K562 (cell line): ENCODE results near the gene LRRTM4. TPM values are rescaled to one million over a fixed set of nuclear protein-coding genes. Genes with fewer than 3 reads are reported as not detected.

Source experiments
- ATAC-seq: fragments of 200-7000 bp; cut with Tn5 transposase; 3 replicates; pipeline ENCODE4 v1.9.1; 2020; ENCODE audit warnings: moderate library complexity
- BruUV-seq: library from RNA; stranded (reverse); fragments of 400-500 nt; replicated peaks from 2 replicates; lab custom pipeline; 2021; lab: Mats Ljungman, UMichigan
- CTCF ChIA-PET: fragments of 300-600 bp; formaldehyde crosslinking; extraction: SDS; loops from one replicate; lab custom pipeline; 2021; ENCODE audit warnings: low intra/inter-chr PET ratio; lab: Yijun Ruan, JAX
- POLR2A ChIA-PET: fragments of 300-600, 350-650 bp; sonication (Branson Sonifier 250); formaldehyde crosslinking; extraction: SDS; loops from one replicate; lab custom pipeline; 2021; ENCODE audit warnings: antibody characterized with exemption, inconsistent platforms; lab: Yijun Ruan, JAX
- DNase-seq, 4 experiments: peaks; one replicate each; pipeline versions ENCODE4 v3.0.0 to v3.0.0-alpha.2; 2011 to 2018; ENCODE audit warnings: low spot score in 3 of 4, mixed read lengths in 3 of 4; ENCODE audit errors: extremely low read depth in 1 of 4
- FAIRE-seq: peaks from 2 replicates; lab custom pipeline; 2011; peaks lifted over from hg19 to GRCh38; lab: Jason Lieb, UNC
- H2AFZ ChIP-seq: 2 replicates; pipeline ENCODE4 v1.6.0; 2011; ENCODE audit warnings: low read depth, low read length, control low read depth, inconsistent platforms
- H3K27ac ChIP-seq: fragments of 200-600 bp; 3 replicates; pipeline ENCODE4 v1.8.0; 2011; ENCODE audit warnings: low read depth, mild to moderate bottlenecking, control low read depth, inconsistent platforms, low read length, moderate library complexity, mixed read lengths; ENCODE audit errors: extremely low read depth
- H3K27me3 ChIP-seq, 2 experiments: fragments of 300-600 bp in 1 of 2; 2 replicates in 1 of 2; 3 replicates in 1 of 2; pipeline versions ENCODE4 v1.6.0 to v1.8.0; 2011; ENCODE audit warnings: inconsistent platforms in 2 of 2, low read length in 2 of 2, mild to moderate bottlenecking in 1 of 2, mixed read lengths in 1 of 2, moderate library complexity in 1 of 2; ENCODE audit not compliant: control insufficient read depth in 2 of 2, insufficient read depth in 2 of 2
- H3K36me3 ChIP-seq: fragments of 300-600 bp; 3 replicates; pipeline ENCODE4 v1.8.0; 2011; ENCODE audit warnings: mild to moderate bottlenecking, low read length, inconsistent platforms; ENCODE audit not compliant: control insufficient read depth, insufficient read depth
- H3K4me1 ChIP-seq, 2 experiments: fragments of 200-600 bp in 1 of 2; replicated peaks in 1 of 2; 2 replicates in 1 of 2; 3 replicates in 1 of 2; pipeline versions ENCODE4 v1.5.1 to v1.8.0; 2011; ENCODE audit warnings: inconsistent platforms in 2 of 2, low read length in 2 of 2, mild to moderate bottlenecking in 1 of 2, mixed read lengths in 1 of 2, moderate library complexity in 1 of 2; ENCODE audit not compliant: control insufficient read depth in 2 of 2, insufficient read depth in 2 of 2
- H3K4me2 ChIP-seq: 2 replicates; pipeline ENCODE4 v1.6.1; 2011; ENCODE audit warnings: low read length, control low read depth, inconsistent platforms, mixed read lengths; ENCODE audit not compliant: insufficient read depth
- H3K4me3 ChIP-seq: fragments of 200-600 bp; sonication (generic), shearing (Covaris generic); 2 replicates; pipeline ENCODE4 v1.5.1; 2016; ENCODE audit warnings: control low read depth, inconsistent platforms
- H3K79me2 ChIP-seq: fragments of 200-600 bp; 3 replicates; pipeline ENCODE4 v1.8.0; 2011; ENCODE audit warnings: low read length, inconsistent platforms; ENCODE audit not compliant: control insufficient read depth, insufficient read depth
- H3K9ac ChIP-seq, 2 experiments: 2 replicates each; pipeline versions ENCODE4 v1.6.0 to v1.6.1; 2011; ENCODE audit warnings: low read depth in 2 of 2, low read length in 2 of 2, control low read depth in 1 of 2, inconsistent platforms in 1 of 2, mild to moderate bottlenecking in 1 of 2, mixed read lengths in 1 of 2; ENCODE audit not compliant: insufficient read depth in 1 of 2
- H3K9me1 ChIP-seq: one replicate; pipeline ENCODE4 v1.6.0; 2011; ENCODE audit warnings: inconsistent platforms, mild to moderate bottlenecking, low read length, moderate library complexity; ENCODE audit not compliant: control insufficient read depth, insufficient read depth
- H3K9me3 ChIP-seq: replicated peaks from 2 replicates; pipeline ENCODE4 v1.5.1; 2011; ENCODE audit warnings: low read depth, low read length, inconsistent platforms; ENCODE audit not compliant: control insufficient read depth, insufficient read depth
- H4K20me1 ChIP-seq: replicated peaks from 2 replicates; pipeline ENCODE4 v1.6.1; 2011; ENCODE audit warnings: low read length, inconsistent platforms, mixed read lengths; ENCODE audit not compliant: control insufficient read depth, insufficient read depth
- CAMTA2 ChIP-seq: fragments of 250-450 bp; sonication (Bioruptor Pico); conservative IDR thresholded peaks from 2 replicates; pipeline ENCODE4 v1.5.1; 2022
- CBX5 ChIP-seq: IDR thresholded peaks from 2 replicates; pipeline ENCODE4 v1.6.1; 2014; ENCODE audit warnings: low read depth, borderline replicate concordance
- KDM1A ChIP-seq, 2 experiments: fragments of 450-650 bp; IDR thresholded peaks; 2 replicates each; pipeline ENCODE4 v1.6.1; 2016; ENCODE audit warnings: mild to moderate bottlenecking in 2 of 2
- KDM5B ChIP-seq: fragments of 200-600 bp; sonication (generic); IDR thresholded peaks from 2 replicates; pipeline ENCODE4 v1.6.1; 2012; ENCODE audit warnings: low read depth, mild to moderate bottlenecking, moderate library complexity, low read length, control low read depth, inconsistent platforms; ENCODE audit not compliant: insufficient replicate concordance
- MED1 ChIP-seq: sonication (generic); formaldehyde crosslinking; IDR thresholded peaks from 2 replicates; pipeline ENCODE4 v1.8.1; 2023; ENCODE audit warnings: missing genetic modification reagents, borderline replicate concordance
- NCOR1 ChIP-seq: fragments of 450-650 bp; IDR thresholded peaks from 2 replicates; pipeline ENCODE4 v1.6.1; 2016; ENCODE audit warnings: mild to moderate bottlenecking, moderate library complexity
- POLR2B ChIP-seq: fragments of 450-650 bp; IDR thresholded peaks from 2 replicates; pipeline ENCODE4 v1.6.1; 2018; ENCODE audit warnings: low read depth; ENCODE audit not compliant: partially characterized antibody
- TCF15 ChIP-seq: fragments of 250-450 bp; sonication (Bioruptor Pico); IDR thresholded peaks from 2 replicates; pipeline ENCODE4 v1.8.0; 2022; ENCODE audit warnings: moderate library complexity, mild to moderate bottlenecking, inconsistent platforms
- TCF3 ChIP-seq: sonication (generic); formaldehyde crosslinking; IDR thresholded peaks from 2 replicates; pipeline ENCODE4 v1.4.0; 2020; ENCODE audit warnings: mild to moderate bottlenecking, missing genetic modification reagents
- THAP12 ChIP-seq: fragments of 250-450 bp; sonication (Bioruptor Pico); IDR thresholded peaks from 2 replicates; pipeline ENCODE4 v1.9.0; 2021; ENCODE audit warnings: mild to moderate bottlenecking, inconsistent platforms
- XRCC3 ChIP-seq: fragments of 450-650 bp; IDR thresholded peaks from 2 replicates; pipeline ENCODE4 v1.6.1; 2017; ENCODE audit warnings: mild to moderate bottlenecking, moderate library complexity
- ZFP1 ChIP-seq: fragments of 450-650 bp; formaldehyde crosslinking; IDR thresholded peaks from 2 replicates; pipeline ENCODE4 v1.4.0; 2020; ENCODE audit warnings: mild to moderate bottlenecking, mixed read lengths
- ZNF165 ChIP-seq: fragments of 250-450 bp; sonication (Bioruptor Pico); IDR thresholded peaks from 2 replicates; pipeline ENCODE4 v1.4.0; 2020; ENCODE audit warnings: borderline replicate concordance
- ZNF695 ChIP-seq: fragments of 450-650 bp; formaldehyde crosslinking; IDR thresholded peaks from 2 replicates; pipeline ENCODE4 v1.4.0; 2020; ENCODE audit warnings: mild to moderate bottlenecking, moderate library complexity
- ZNF79 ChIP-seq: fragments of 250-450 bp; sonication (Bioruptor Pico); IDR thresholded peaks from 2 replicates; pipeline ENCODE4 v1.4.0; 2020; ENCODE audit warnings: low read depth, mild to moderate bottlenecking, moderate library complexity
- WGBS: fragments of 100-300 bp; shearing (Covaris generic); methylation state at CpG from one replicate; pipeline ENCODE4 v1.1.6; 2016; ENCODE audit warnings: low coverage, mixed read lengths; ENCODE audit not compliant: insufficient coverage; ENCODE audit errors: missing lambda C conversion rate; 5-methylcytosine and 5-hydroxymethylcytosine counted together
- in situ Hi-C: fragments of 300-500 bp; cut with MboI; formaldehyde crosslinking; loops from 4 replicates; pipeline ENCODE4 v1.15.0; 2018; ENCODE audit warnings: inconsistent platforms, mixed read lengths
- intact Hi-C: fragments of 100-400 bp; cut with micrococcal nuclease; formaldehyde crosslinking; loops from 2 replicates; pipeline ENCODE4 v1.14.2; 2022
- polyA plus RNA-seq, 8 experiments: library from polyadenylated mRNA; depleted of rRNA in 4 of 8; stranded (reverse) in 5 of 8; unstranded in 3 of 8; fragments of >200 nt; fragmentation: Nextera tagmentation in 2 of 8; fragmentation: Illumina TruSeq in 1 of 8; extraction: Ambion mirVana in 2 of 8; extraction: Trizol in 1 of 8; gene quantifications; 2 replicates each; pipeline versions ENCODE4 v1.2.1 to v1.2.3, GENCODE V29; 2011 to 2014; ENCODE audit warnings: inconsistent platforms in 1 of 8, missing spikeins in 1 of 8
- total RNA-seq, 7 experiments: library from RNA; depleted of rRNA in 6 of 7; stranded (reverse); fragments of >200 nt in 6 of 7; fragmentation: Illumina TruSeq in 2 of 7; extraction: Trizol in 2 of 7; gene quantifications; 2 replicates each; pipeline versions ENCODE4 v1.2.1 to v1.2.3, GENCODE V29; 2011 to 2021; ENCODE audit warnings: low replicate concordance in 1 of 7

LRRTM4 gene
- total and polyA plus RNA-seq, 9 of the 15 experiments (the other 6 are each of a cell fraction or from before 2014, with no cell fraction given), result 0.04 TPM; not detected in 6

GRCh38 chr2:77102927-77103326 is 419.2 kb downstream of the LRRTM4 start:
- intact Hi-C loops, result no loop called here
- no peaks in the 10 kb centered on the region for H4K20me1 ChIP-seq
- no peak overlapping the region for H3K4me2 ChIP-seq
- no peaks in the 10 kb centered on the region for H3K9me1 ChIP-seq
- no peaks in the 10 kb centered on the region for H3K27me3 ChIP-seq
- H3K9me3 ChIP-seq, result no peaks in the 10 kb centered on the region
- ChIA-PET POLR2A (no interaction called here), CTCF (no interaction called here)
- no peak overlapping the region for H2AFZ ChIP-seq
- DNase-seq, result no peak
- ATAC-seq, result no peak
- 0% methylated on average over 2 of the region's 2 CpGs for WGBS
- FAIRE-seq, result no peak
- in situ Hi-C loops, result no loop called here
- no peak overlapping the region for H3K27ac ChIP-seq
- H3K4me1 ChIP-seq, result no peaks in the 10 kb centered on the region
- no peak overlapping the region for H3K9ac ChIP-seq
- H3K79me2 ChIP-seq, result no peaks in the 10 kb centered on the region
- TF ChIP-seq NCOR1 (no peak), MED1 (CRISPR knock-in tag) (no peak), ZNF79 (CRISPR knock-in tag) (no peak), TCF15 (CRISPR knock-in tag) (no peak), KDM1A (IDR thresholded peaks at IDR 0.05) (no peak)
- no TSS peak for BruUV-seq
- no peaks in the 10 kb centered on the region for H3K36me3 ChIP-seq
- no peak overlapping the region for H3K4me3 ChIP-seq

- 0% methylated on average over 7 of the region's 8 CpGs for WGBS
- ChIA-PET POLR2A (interaction anchor here (0.6 kb wide), 1 partner anchor 170 kb away, joined by 3 read pairs; no protein-coding TSS in a partner anchor), CTCF (no interaction called here)
- no peaks in the 10 kb centered on the region for H3K4me1 ChIP-seq
- no peaks in the 10 kb centered on the region for H3K27me3 ChIP-seq
- H2AFZ ChIP-seq, result no peak overlapping the region
- no peaks in the 10 kb centered on the region for H4K20me1 ChIP-seq
- no peak overlapping the region for H3K9ac ChIP-seq
- no peaks in the 10 kb centered on the region for H3K36me3 ChIP-seq
- FAIRE-seq, result no peak
- DNase-seq, result no peak
- intact Hi-C loops (no loop called here), in situ Hi-C loops (no loop called here)
- no peaks in the 10 kb centered on the region for H3K79me2 ChIP-seq
- H3K9me1 ChIP-seq, result no peaks in the 10 kb centered on the region
- H3K4me2 ChIP-seq, result no peak overlapping the region
- no TSS peak for BruUV-seq
- no peak overlapping the region for H3K27ac ChIP-seq
- H3K4me3 ChIP-seq, result no peak overlapping the region
- no peaks in the 10 kb centered on the region for H3K9me3 ChIP-seq
- no peak for ATAC-seq
- no peak for TF ChIP-seq XRCC3
- no peak for TF ChIP-seq CBX5
- TF ChIP-seq ZNF165 (CRISPR knock-in tag), result no peak
- TF ChIP-seq ZNF695 (CRISPR knock-in tag), result no peak
- no peak for TF ChIP-seq CAMTA2 (CRISPR knock-in tag)
- no peak for TF ChIP-seq TCF3
- no peak for TF ChIP-seq POLR2B
- TF ChIP-seq THAP12, result no peak
- TF ChIP-seq ZFP1, result no peak
- TF ChIP-seq KDM5B, result no peak
Measured at GRCh38 chr2:77101796-77102452, 420.3 kb downstream of the LRRTM4 start.
